B cell (primary cell): ENCODE results near the gene TMEM209.

Experiments used
- CTCF ChIP-seq: fragments of 200-600 bp; IDR thresholded peaks from one replicate; pipeline ENCODE4 v1.8.0; 2022; ENCODE audit warnings: antibody characterized with exemption, mild to moderate bottlenecking
- EZH2 ChIP-seq: IDR thresholded peaks from 2 replicates; pipeline ENCODE4 v1.6.1; 2012; ENCODE audit warnings: borderline replicate concordance, low read depth, mild to moderate bottlenecking, moderate library complexity, low read length; ENCODE audit not compliant: insufficient read depth, poor library complexity, severe bottlenecking

DNA sequence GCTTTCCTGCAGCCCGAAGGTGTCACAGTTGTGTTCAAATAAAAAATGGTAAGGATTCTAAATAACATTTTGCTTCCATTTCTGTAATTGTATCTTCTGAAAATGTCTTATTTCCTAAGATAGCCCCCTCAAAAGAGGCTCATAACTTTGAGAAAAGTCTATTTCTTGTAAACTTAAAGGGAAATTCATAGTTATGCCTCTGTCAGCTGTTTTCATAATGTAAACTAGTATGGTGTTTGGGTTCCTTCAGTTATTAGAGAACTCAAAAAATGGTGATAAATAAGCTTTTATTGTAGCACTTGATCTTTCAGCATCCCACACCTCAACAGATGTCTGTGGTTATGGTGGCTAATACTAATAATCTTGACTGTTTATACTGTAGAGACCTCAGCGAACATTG is 77.8 kb downstream of the TMEM209 start:
- no peak for TF ChIP-seq CTCF
- no peak for TF ChIP-seq EZH2
